ENCODE data around the gene PTPRT. TPM values are rescaled to one million over a fixed set of nuclear protein-coding genes. Genes with fewer than 3 reads are reported as not detected.

PTPRT gene
- total and polyA plus RNA-seq, 2 of the 13 experiments (the other 11 are each of a cell fraction or from before 2014, with no cell fraction given) = under 0.01 to 0.09 TPM

DNA sequence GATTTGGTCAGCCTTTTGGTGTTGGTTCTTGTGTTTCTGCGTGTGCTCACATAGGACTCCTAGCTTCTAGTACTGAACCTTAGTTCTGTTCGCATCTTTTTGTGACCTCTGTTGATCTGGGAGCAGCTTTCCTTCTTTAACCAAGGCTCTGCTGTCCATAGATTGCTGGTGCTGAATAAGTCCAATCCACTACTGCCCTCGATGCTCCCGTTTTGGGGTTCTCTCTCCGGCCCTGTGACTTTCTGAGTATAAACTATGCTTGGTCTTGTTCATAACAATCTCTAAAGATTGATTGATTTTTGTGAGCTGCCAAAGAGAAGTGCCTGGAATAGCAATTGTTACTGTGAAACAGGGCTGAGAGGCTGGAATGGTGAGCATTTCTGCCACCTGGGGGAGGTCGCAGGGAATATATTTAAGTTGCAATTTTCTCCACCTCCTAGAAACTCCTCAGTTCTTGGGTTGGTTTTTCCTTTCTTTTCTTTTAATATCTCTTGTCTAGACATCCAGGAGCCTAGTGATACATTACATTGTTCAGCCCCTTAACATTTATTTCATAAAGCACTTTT lies 1148.6 kb downstream of the PTPRT start (continued):
- TF ChIP-seq, protein P1, sequence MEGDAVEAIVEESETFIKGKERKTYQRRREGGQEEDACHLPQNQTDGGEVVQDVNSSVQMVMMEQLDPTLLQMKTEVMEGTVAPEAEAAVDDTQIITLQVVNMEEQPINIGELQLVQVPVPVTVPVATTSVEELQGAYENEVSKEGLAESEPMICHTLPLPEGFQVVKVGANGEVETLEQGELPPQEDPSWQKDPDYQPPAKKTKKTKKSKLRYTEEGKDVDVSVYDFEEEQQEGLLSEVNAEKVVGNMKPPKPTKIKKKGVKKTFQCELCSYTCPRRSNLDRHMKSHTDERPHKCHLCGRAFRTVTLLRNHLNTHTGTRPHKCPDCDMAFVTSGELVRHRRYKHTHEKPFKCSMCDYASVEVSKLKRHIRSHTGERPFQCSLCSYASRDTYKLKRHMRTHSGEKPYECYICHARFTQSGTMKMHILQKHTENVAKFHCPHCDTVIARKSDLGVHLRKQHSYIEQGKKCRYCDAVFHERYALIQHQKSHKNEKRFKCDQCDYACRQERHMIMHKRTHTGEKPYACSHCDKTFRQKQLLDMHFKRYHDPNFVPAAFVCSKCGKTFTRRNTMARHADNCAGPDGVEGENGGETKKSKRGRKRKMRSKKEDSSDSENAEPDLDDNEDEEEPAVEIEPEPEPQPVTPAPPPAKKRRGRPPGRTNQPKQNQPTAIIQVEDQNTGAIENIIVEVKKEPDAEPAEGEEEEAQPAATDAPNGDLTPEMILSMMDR (CRISPR knock-in tag; IDR thresholded peaks at IDR 0.05) = peak; percentile 27
- TF ChIP-seq EHMT2 (IDR thresholded peaks at IDR 0.05; ENCODE audit: borderline replicate concordance, low read depth, low read length) (peak; percentile 86), STAG1 (CRISPR knock-in tag; IDR thresholded peaks at IDR 0.05) (0 out of 2 replicates have a peak, but pooled peaks have one; percentile 25), MIER2 (CRISPR knock-in tag; IDR thresholded peaks at IDR 0.05) (peak; percentile 90), KMT2A (CRISPR knock-in tag; IDR thresholded peaks at IDR 0.05) (no peak), HNF4A (CRISPR knock-in tag; IDR thresholded peaks at IDR 0.05) (no peak)
- TF ChIP-seq, protein P2, sequence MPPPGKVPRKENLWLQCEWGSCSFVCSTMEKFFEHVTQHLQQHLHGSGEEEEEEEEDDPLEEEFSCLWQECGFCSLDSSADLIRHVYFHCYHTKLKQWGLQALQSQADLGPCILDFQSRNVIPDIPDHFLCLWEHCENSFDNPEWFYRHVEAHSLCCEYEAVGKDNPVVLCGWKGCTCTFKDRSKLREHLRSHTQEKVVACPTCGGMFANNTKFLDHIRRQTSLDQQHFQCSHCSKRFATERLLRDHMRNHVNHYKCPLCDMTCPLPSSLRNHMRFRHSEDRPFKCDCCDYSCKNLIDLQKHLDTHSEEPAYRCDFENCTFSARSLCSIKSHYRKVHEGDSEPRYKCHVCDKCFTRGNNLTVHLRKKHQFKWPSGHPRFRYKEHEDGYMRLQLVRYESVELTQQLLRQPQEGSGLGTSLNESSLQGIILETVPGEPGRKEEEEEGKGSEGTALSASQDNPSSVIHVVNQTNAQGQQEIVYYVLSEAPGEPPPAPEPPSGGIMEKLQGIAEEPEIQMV (CRISPR knock-in tag; IDR thresholded peaks at IDR 0.05; ENCODE audit: low read depth) = no peak
- TF ChIP-seq, protein P3, sequence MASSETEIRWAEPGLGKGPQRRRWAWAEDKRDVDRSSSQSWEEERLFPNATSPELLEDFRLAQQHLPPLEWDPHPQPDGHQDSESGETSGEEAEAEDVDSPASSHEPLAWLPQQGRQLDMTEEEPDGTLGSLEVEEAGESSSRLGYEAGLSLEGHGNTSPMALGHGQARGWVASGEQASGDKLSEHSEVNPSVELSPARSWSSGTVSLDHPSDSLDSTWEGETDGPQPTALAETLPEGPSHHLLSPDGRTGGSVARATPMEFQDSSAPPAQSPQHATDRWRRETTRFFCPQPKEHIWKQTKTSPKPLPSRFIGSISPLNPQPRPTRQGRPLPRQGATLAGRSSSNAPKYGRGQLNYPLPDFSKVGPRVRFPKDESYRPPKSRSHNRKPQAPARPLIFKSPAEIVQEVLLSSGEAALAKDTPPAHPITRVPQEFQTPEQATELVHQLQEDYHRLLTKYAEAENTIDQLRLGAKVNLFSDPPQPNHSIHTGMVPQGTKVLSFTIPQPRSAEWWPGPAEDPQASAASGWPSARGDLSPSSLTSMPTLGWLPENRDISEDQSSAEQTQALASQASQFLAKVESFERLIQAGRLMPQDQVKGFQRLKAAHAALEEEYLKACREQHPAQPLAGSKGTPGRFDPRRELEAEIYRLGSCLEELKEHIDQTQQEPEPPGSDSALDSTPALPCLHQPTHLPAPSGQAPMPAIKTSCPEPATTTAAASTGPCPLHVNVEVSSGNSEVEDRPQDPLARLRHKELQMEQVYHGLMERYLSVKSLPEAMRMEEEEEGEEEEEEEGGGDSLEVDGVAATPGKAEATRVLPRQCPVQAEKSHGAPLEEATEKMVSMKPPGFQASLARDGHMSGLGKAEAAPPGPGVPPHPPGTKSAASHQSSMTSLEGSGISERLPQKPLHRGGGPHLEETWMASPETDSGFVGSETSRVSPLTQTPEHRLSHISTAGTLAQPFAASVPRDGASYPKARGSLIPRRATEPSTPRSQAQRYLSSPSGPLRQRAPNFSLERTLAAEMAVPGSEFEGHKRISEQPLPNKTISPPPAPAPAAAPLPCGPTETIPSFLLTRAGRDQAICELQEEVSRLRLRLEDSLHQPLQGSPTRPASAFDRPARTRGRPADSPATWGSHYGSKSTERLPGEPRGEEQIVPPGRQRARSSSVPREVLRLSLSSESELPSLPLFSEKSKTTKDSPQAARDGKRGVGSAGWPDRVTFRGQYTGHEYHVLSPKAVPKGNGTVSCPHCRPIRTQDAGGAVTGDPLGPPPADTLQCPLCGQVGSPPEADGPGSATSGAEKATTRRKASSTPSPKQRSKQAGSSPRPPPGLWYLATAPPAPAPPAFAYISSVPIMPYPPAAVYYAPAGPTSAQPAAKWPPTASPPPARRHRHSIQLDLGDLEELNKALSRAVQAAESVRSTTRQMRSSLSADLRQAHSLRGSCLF (CRISPR knock-in tag; IDR thresholded peaks at IDR 0.05; ENCODE audit: borderline replicate concordance) = no peak
